Fibroblast of skin of left quadriceps (primary cell): ENCODE measurements around the gene AP1M1.

Experiments used
- DNase-seq, 2 experiments: peaks; one replicate each; pipeline ENCODE4 v3.0.0-alpha.2; 2013; ENCODE audit warnings: low read depth in 2 of 2

The AP1M1 gene

GRCh38 chr19:16185123-16185767 is 12.5 kb upstream of the AP1M1 start, which contains the start of gene FAM32A:
TSS of gene FAM32A (plus strand) at chr19:16185410. CDS start at chr19:16185443, 33 bp downstream.
- DNase-seq, result peak; percentile 99

- DNase-seq, result no peak
Observed at GRCh38 chr19:16185768-16186123, 12.0 kb upstream of the AP1M1 start.

GRCh38 chr19:16188521-16188920 is 9.2 kb upstream of the AP1M1 start:
- no peak for DNase-seq

- DNase-seq, result no peak
Observed at GRCh38 chr19:16190198-16190597, 7.5 kb upstream of the AP1M1 start.

- no peak for DNase-seq
Observed at GRCh38 chr19:16190736-16191135, 7.0 kb upstream of the AP1M1 start.

GRCh38 chr19:16191216-16191908 is 6.3 kb upstream of the AP1M1 start:
- DNase-seq, result no peak

- DNase-seq, result no peak
Observed at GRCh38 chr19:16193466-16193865, 4.2 kb upstream of the AP1M1 start.

GRCh38 chr19:16197188-16197621 is 506 bp upstream of the AP1M1 start:
- peak; percentile 87 to 88 for DNase-seq

GRCh38 chr19:16198370-16198651 is 600 bp downstream of the AP1M1 start:
- DNase-seq, result no peak

- no peak for DNase-seq
Observed at GRCh38 chr19:16199275-16199932, 1.7 kb downstream of the AP1M1 start.

- DNase-seq, result no peak
Observed at GRCh38 chr19:16200038-16201010, 2.6 kb downstream of the AP1M1 start.

- DNase-seq, result no peak
Observed at GRCh38 chr19:16201011-16201391, 3.3 kb downstream of the AP1M1 start.

- no peak for DNase-seq
Observed at GRCh38 chr19:16202320-16203255, 4.9 kb downstream of the AP1M1 start.

GRCh38 chr19:16203256-16204004 is 5.7 kb downstream of the AP1M1 start:
- no peak for DNase-seq

GRCh38 chr19:16204005-16204294 is 6.2 kb downstream of the AP1M1 start:
- no peak for DNase-seq

- DNase-seq, result no peak
Observed at GRCh38 chr19:16205205-16206045, 7.7 kb downstream of the AP1M1 start.

GRCh38 chr19:16206046-16206605 is 8.4 kb downstream of the AP1M1 start:
- no peak for DNase-seq

GRCh38 chr19:16206637-16207036 is 8.9 kb downstream of the AP1M1 start:
- DNase-seq, result no peak

- DNase-seq, result no peak
Observed at GRCh38 chr19:16207063-16207462, 9.4 kb downstream of the AP1M1 start.
